GM19351 (cell line): Measurements from ENCODE around the gene DEDD2.

Experiments
- ATAC-seq: cut with Tn5 transposase; IDR thresholded peaks from one replicate; pipeline ENCODE4 v1.9.1; 2021; ENCODE audit warnings: mild to moderate bottlenecking, moderate library complexity; ENCODE audit not compliant: unreplicated experiment

The DEDD2 gene

DNA sequence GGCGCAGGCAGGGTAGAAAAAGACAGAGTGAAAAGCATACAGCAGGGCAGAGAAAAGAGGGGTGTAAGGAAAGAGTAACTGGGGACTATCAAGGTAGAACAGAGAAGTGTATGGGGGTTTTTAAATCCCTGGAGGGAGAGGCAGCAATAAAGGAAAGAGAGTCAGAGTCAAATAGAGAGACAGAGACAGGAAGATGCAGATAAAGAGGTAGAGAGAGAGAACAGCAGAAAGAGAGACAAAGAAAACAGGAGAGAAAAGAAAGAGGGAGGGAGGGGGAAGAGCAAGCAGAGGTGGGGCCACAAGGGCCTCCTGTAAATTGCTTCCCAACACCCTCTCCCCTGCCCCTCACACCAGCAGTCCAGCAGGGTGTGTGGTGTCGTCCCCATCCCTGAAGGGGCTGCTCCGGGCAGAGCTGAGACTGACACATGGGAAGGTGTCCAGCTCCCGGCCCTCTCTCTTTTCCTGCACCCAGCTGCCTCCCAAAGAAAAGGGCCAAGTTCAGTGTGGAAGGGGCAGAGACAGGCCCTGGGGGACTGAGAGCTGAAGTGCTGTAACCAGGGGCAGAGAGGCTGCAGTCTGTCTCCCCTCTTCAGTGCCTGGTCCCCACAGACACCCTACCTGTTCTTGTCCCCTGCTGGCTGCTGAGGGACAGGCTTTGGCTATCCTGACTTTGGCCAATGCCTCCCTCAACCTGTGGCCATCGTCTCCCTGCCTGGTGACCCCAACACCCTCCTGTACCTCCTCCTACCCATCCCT, 67.9 kb downstream of the DEDD2 start:
- no peak for ATAC-seq
